Esophagus muscularis mucosa (tissue), 4 donors: ENCODE results near the gene UTP4. TPM values are rescaled to one million over a fixed set of nuclear protein-coding genes. Genes with fewer than 3 reads are reported as not detected.

Source experiments
- DNase-seq: peaks from one replicate; pipeline ENCODE4 v3.0.0-alpha.2; 2017; ENCODE audit errors: extremely low spot score
- H3K27ac ChIP-seq, 4 donors: fragments of 200-600 bp; sonication (generic); replicated peaks in 1 of 4; 1 replicate in 3 of 4; 2 replicates in 1 of 4; pipeline ENCODE4 v1.5.1; 2016 to 2019; ENCODE audit warnings: mild to moderate bottlenecking in 1 of 4
- H3K27me3 ChIP-seq, 4 donors: fragments of 200-600 bp; sonication (generic); one replicate each; pipeline versions ENCODE4 v1.5.1 to v1.6.0; 2016 to 2019
- H3K36me3 ChIP-seq, 4 donors: fragments of 200-600 bp; sonication (generic); one replicate each; pipeline ENCODE4 v1.5.1; 2016 to 2019
- H3K4me1 ChIP-seq, 4 donors: fragments of 200-600 bp; sonication (generic); one replicate each; pipeline ENCODE4 v1.5.1; 2016 to 2019
- H3K4me3 ChIP-seq, 4 donors: fragments of 200-600 bp; sonication (generic); 1 replicate in 2 of 4; 2 replicates in 2 of 4; pipeline ENCODE4 v1.5.1; 2016 to 2019; ENCODE audit warnings: mild to moderate bottlenecking in 4 of 4, moderate library complexity in 1 of 4
- H3K9me3 ChIP-seq, 4 donors: fragments of 200-600 bp; sonication (generic); 1 replicate in 3 of 4; 2 replicates in 1 of 4; pipeline ENCODE4 v1.5.1; 2016 to 2019
- EP300 ChIP-seq: sonication (generic); formaldehyde crosslinking; IDR thresholded peaks from one replicate; pipeline ENCODE4 v1.6.1; 2017; ENCODE audit warnings: antibody characterized with exemption
- POLR2A ChIP-seq: fragments of 450-650 bp; IDR thresholded peaks from one replicate; pipeline ENCODE4 v1.6.1; 2017; ENCODE audit warnings: antibody characterized with exemption, moderate library complexity, mild to moderate bottlenecking, low read depth
- POLR2AphosphoS5 ChIP-seq, 2 donors: sonication (generic); formaldehyde crosslinking; IDR thresholded peaks; one replicate each; pipeline ENCODE4 v1.6.1; 2017; ENCODE audit warnings: antibody characterized with exemption in 2 of 2
- WGBS: methylation state at CpG from one replicate; pipeline ENCODE4 v1.1.5; 2018; 5-methylcytosine and 5-hydroxymethylcytosine counted together
- intact Hi-C: fragments of 100-400 bp; cut with DNase I; formaldehyde crosslinking; loops from one replicate; pipeline ENCODE4 v1.15.1; 2023
- total RNA-seq, 4 donors: library from RNA; depleted of rRNA; stranded (reverse); fragments of >200 nt; gene quantifications; one replicate each; pipeline versions ENCODE4 v1.1.0 to v1.2.1, GENCODE V29; 2016
- TF ChIP-seq, protein P1 (sequence below), 3 experiments: fragments of 200-600 bp in 2 of 3; fragments of 450-650 bp in 1 of 3; sonication (generic) in 2 of 3; IDR thresholded peaks; one replicate each; pipeline ENCODE4 v1.5.1; 2017 to 2019; ENCODE audit warnings: antibody characterized with exemption in 3 of 3, mild to moderate bottlenecking in 2 of 3, moderate library complexity in 1 of 3

UTP4 gene
- total RNA-seq, 4 donors from 2014 or later = 23.3 to 32.6 (median 24.0) TPM

GRCh38 chr16:69087161-69087581, 45.3 kb upstream of the UTP4 start:
- TF ChIP-seq POLR2A (no peak), POLR2AphosphoS5 (IDR thresholded peaks at IDR 0.05) (no peak), EP300 (no peak)
- TF ChIP-seq, protein P1, sequence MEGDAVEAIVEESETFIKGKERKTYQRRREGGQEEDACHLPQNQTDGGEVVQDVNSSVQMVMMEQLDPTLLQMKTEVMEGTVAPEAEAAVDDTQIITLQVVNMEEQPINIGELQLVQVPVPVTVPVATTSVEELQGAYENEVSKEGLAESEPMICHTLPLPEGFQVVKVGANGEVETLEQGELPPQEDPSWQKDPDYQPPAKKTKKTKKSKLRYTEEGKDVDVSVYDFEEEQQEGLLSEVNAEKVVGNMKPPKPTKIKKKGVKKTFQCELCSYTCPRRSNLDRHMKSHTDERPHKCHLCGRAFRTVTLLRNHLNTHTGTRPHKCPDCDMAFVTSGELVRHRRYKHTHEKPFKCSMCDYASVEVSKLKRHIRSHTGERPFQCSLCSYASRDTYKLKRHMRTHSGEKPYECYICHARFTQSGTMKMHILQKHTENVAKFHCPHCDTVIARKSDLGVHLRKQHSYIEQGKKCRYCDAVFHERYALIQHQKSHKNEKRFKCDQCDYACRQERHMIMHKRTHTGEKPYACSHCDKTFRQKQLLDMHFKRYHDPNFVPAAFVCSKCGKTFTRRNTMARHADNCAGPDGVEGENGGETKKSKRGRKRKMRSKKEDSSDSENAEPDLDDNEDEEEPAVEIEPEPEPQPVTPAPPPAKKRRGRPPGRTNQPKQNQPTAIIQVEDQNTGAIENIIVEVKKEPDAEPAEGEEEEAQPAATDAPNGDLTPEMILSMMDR (IDR thresholded peaks at IDR 0.05) = no peak
- intact Hi-C loops = no loop called here
- Histone ChIP-seq H3K4me3 (no peak overlapping the region), H3K4me1 (peaks cover 0 to 18% (median 10%) of the 10 kb centered on the region in 4 donors), H3K36me3 (peaks cover 0 to 24% (median 4%) of the 10 kb centered on the region in 4 donors), H3K9me3 (no peaks in the 10 kb centered on the region), H3K27me3 (no peaks in the 10 kb centered on the region), H3K27ac (no peak overlapping the region)
- no peak for DNase-seq
- 65% methylated on average over 3 of the region's 3 CpGs for whole genome bisulfite sequencing

GRCh38 chr16:69088684-69089083, 43.8 kb upstream of the UTP4 start:
- no peaks in the 10 kb centered on the region for H3K9me3 ChIP-seq
- intact Hi-C loops = no loop called here
- TF ChIP-seq POLR2AphosphoS5 (IDR thresholded peaks at IDR 0.05) = no peak
- TF ChIP-seq POLR2A = no peak
- no peak for TF ChIP-seq EP300
- TF ChIP-seq, protein P1 (IDR thresholded peaks at IDR 0.05) = no peak
- WGBS = 88% methylated on average over 4 of the region's 4 CpGs
- no peaks in the 10 kb centered on the region for H3K27me3 ChIP-seq
- no peak for DNase-seq
- H3K4me1 ChIP-seq = peaks cover 0 to 16% (median 9%) of the 10 kb centered on the region in 4 donors
- no peak overlapping the region for H3K4me3 ChIP-seq
- H3K27ac ChIP-seq = no peak overlapping the region
- peaks cover 0 to 19% (median 4%) of the 10 kb centered on the region in 4 donors for H3K36me3 ChIP-seq

DNA sequence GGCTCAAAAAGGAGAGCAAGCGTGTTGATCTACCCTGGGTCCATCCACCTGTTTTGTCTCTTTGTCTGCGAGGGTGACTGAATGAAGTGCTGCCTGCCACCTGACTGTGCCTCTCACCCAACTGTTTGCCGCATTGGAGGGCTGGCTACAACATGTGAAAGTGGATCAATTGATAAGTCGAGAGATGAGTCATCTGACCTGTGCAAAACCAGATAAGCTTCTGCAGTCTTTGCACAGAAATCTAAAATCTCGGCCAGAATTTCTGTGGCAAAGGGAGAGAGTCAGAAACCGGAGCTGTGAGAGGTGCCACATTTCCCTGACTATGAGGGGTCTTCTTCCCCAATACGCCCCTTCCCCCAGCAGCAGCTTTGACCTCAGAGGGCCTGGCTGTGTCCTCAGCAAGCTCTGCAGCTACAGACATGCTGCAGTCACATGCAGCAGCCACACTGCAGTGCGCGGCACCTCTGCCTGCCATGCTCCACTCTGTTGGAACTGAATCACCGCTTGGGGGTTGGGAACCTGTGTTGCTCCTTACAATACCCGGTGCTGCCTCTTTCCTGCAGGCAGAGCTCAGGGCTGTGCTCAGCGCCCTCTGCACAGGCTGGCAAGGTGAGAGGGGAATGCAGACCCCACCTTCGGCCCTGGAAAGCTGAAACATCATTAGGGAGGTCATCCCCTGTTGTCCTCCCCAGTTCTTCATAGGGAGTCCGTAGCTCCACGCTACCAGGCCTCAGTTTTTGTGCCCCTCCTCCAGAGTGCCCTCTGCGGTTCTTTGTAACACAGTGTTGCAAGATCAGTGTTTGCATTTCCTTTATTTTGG, 43.1 kb upstream of the UTP4 start:
- DNase-seq = no peak
- 51% methylated on average over 16 of the region's 16 CpGs for WGBS

GRCh38 chr16:69093974-69094373, 38.5 kb upstream of the UTP4 start:
- Histone ChIP-seq H3K4me3 (no peak overlapping the region), H3K9me3 (no peaks in the 10 kb centered on the region), H3K27ac (no peak overlapping the region), H3K4me1 (peaks cover 0 to 7% (median 0%) of the 10 kb centered on the region in 4 donors), H3K36me3 (no peaks in the 10 kb centered on the region), H3K27me3 (no peaks in the 10 kb centered on the region)
- whole genome bisulfite sequencing = 92% methylated on average over 3 of the region's 3 CpGs
- DNase-seq = no peak
- intact Hi-C loops = no loop called here
- TF ChIP-seq, protein P1 (IDR thresholded peaks at IDR 0.05) = no peak
- TF ChIP-seq EP300 (no peak), POLR2AphosphoS5 (IDR thresholded peaks at IDR 0.05) (no peak), POLR2A (no peak)

More for the DNA sequence above, 43.1 kb upstream of the UTP4 start:
- intact Hi-C loops = no loop called here
- H3K36me3 ChIP-seq = peaks cover 0 to 18% (median 4%) of the 10 kb centered on the region in 4 donors
- no peak for TF ChIP-seq POLR2AphosphoS5 (IDR thresholded peaks at IDR 0.05)
- TF ChIP-seq, protein P1 (IDR thresholded peaks at IDR 0.05) = no peak
- no peak for TF ChIP-seq EP300
- no peak for TF ChIP-seq POLR2A
- peaks cover 0 to 10% (median 4%) of the 10 kb centered on the region in 4 donors for H3K4me1 ChIP-seq
- no peak overlapping the region for H3K4me3 ChIP-seq
- no peaks in the 10 kb centered on the region for H3K9me3 ChIP-seq
- H3K27ac ChIP-seq = no peak overlapping the region
- H3K27me3 ChIP-seq = no peaks in the 10 kb centered on the region
